GM18526 (cell line): Measurements from ENCODE around the gene INAFM1.

Source experiments
- POLR2A ChIP-seq: IDR thresholded peaks from 3 replicates; pipeline ENCODE4 v1.6.1; 2011; ENCODE audit not compliant: insufficient read length; ENCODE audit errors: extremely low read depth

INAFM1 gene

DNA sequence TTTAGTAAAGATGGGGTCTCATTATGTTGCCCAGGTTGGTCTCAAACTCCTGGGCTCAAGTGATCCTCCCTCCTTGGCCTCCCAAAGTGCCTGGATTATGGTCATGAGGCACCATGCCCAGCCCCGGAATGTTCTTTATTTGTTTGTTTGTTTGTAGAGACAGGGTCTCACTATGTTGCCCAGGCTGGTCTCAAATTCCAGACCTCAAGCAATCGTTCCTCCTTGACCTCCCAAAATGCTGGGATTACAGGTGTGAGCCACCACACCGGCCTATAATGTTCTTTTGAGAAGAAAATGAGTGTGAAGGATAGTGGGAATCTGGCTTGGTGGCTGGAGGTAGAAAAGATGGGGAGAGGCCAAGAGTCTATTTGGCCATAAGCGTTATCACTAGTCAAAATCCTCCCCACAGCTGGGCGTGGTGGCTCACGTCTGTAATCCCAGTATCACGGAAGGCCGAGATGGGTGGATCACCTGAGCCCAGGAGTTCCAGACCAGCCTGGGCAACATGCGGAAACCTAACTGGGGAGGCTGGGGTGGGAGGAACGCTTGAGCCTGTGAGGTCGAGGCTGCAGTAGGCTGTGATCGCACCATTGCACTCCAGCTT lies 38.5 kb upstream of the INAFM1 start:
- TF ChIP-seq POLR2A, result no peak

GRCh38 chr19:47239152-47239551 lies 35.5 kb upstream of the INAFM1 start:
- no peak for TF ChIP-seq POLR2A

DNA sequence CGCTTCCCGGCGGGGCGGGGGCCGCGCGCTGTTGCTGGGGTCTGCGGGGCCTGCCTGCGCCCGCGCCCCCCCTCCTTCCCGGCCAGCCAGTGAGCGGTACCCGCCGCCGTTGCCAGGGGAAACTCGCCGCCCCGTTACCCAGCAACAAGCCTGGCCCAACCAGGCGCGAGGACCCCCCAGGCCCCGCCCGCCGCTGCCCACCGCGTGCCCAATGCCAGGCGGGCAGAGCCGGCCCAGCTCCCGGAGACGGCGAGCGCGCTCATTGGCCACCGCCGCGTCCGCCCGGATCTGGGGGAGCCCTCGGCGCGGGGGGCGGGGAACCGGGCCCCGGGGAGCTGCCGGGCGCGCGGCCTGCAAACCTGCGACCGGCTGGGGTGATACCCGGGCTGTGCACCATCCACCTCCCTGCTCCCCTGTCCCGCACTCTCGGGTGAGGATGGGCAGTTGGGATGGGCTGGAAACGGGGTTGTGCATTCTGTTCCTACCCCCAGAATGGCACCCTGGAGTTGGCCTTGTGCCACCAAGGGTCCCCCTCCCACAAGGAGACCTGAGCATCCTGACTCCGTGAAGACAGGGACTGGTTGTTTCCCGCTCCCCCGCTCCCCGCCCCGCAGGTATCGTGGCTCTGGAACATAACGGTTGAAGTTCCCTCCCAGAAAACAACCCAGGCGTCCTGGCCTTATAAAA lies 34.9 kb upstream of the INAFM1 start:
- TF ChIP-seq POLR2A, result no peak

DNA sequence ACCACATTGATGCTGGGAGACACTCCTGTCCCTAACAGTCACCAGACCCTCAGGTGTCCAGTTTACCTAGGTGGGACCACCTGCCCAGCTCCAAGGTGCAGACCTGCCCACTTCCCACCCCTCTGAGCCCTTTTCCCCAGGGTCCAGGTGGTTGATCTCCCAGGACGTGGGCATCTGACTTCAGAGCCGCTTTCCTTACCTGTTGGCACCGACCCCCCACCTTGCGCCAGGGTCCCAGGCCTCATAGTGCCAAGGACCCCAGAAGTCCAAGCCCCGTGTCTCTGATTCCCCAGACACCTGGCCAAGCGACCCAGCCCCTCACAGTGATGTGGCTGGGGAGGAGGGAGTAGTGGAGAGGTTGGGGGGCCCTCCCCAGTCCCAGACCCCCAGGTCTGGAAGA lies 34.1 kb upstream of the INAFM1 start:
- no peak for TF ChIP-seq POLR2A

- no peak for TF ChIP-seq POLR2A
These were observed 33.4 kb upstream of the INAFM1 start for GRCh38 chr19:47240996-47241918.

GRCh38 chr19:47241919-47242577 lies 32.6 kb upstream of the INAFM1 start:
- no peak for TF ChIP-seq POLR2A

GRCh38 chr19:47243364-47243775 lies 31.3 kb upstream of the INAFM1 start:
- no peak for TF ChIP-seq POLR2A

DNA sequence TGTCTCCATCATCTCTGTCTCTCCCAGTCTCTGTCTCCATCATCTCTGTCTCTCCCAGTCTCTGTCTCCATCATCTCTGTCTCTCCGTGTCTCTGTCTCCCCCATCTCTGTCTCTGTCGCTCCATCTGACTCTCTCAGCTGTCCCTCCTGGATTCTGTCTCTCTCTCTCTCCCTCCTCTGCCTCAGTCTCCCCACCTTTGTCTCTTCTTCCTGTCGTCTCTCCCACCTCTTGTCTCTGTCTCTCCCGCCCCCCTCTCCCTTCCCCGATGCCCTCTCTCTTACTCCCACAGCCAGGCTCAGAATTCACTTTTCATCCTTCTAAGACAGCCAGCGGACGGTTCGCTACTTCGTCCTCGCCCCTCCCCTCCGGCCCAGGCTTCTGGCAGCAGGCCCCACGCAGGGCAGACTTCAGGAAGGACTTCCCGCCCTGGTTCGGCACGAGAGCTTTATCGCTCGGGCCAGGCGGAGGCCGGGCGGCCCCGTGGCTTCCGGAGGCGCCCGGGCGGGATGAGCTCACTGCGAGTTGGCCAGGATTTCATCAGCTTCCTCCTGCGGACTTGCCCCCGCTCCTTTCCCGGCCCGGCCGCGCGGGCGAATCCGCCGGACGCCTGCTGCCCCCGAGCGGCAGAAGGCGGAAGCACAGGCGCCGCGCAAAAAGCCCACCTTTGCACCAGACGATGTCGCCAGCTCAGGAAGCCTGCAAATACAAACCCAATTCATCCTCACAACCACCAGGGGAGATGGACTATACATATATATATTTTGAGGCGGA lies 30.7 kb upstream of the INAFM1 start:
- peak; percentile 49 for TF ChIP-seq POLR2A

DNA sequence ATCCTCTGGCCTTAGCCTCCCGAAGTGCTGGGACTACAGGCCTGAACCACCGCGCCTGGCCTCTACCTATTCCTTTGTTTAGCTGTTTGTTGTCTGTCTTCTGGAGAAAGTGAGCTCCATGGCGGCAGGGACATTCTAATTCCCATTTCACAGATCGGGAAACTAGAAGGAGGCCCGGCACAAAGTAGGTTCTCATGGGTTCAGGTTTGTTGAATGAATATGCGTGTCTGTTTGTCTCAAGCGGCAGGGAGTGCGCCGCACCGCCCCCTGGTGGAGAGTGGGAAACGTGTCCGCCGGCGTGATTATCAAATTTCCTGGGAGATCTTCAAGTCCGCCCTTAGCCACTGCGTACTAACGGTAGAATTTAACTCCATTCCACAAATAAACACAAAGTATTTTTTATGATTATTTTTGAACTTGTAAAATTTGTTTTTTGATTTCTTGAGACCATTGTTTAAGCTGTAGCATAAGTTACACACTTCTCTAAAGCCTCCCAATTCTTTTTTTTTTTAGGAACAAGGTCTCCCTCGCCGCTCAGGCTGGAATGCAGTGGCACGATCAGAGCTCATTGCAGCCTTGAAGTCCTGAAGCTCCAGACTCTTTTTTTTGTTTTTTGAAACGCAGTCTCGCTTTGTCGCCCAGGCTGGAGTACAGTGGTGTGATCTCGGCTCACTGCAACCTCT lies 27.2 kb upstream of the INAFM1 start:
- TF ChIP-seq POLR2A, result no peak

- TF ChIP-seq POLR2A, result no peak
These were observed 21.2 kb upstream of the INAFM1 start for GRCh38 chr19:47253467-47253881.

GRCh38 chr19:47253970-47254369 lies 20.7 kb upstream of the INAFM1 start:
- TF ChIP-seq POLR2A, result no peak

GRCh38 chr19:47255879-47256692 lies 18.6 kb upstream of the INAFM1 start, which contains the start of gene CCDC9:
TSS of gene CCDC9 (plus strand) at chr19:47256525. CDS start at chr19:47258401, 1,876 bp downstream.
- TF ChIP-seq POLR2A, result peak; percentile 64
